GM12873 (cell line): ENCODE data around the gene TMEM109.

Experiments
- CTCF ChIP-seq: IDR thresholded peaks from 2 replicates; pipeline ENCODE4 v1.5.1; 2012; ENCODE audit warnings: low read depth, mild to moderate bottlenecking, moderate library complexity, low read length, control low read depth; ENCODE audit not compliant: insufficient read depth; ENCODE audit errors: missing control alignments

The TMEM109 gene

DNA sequence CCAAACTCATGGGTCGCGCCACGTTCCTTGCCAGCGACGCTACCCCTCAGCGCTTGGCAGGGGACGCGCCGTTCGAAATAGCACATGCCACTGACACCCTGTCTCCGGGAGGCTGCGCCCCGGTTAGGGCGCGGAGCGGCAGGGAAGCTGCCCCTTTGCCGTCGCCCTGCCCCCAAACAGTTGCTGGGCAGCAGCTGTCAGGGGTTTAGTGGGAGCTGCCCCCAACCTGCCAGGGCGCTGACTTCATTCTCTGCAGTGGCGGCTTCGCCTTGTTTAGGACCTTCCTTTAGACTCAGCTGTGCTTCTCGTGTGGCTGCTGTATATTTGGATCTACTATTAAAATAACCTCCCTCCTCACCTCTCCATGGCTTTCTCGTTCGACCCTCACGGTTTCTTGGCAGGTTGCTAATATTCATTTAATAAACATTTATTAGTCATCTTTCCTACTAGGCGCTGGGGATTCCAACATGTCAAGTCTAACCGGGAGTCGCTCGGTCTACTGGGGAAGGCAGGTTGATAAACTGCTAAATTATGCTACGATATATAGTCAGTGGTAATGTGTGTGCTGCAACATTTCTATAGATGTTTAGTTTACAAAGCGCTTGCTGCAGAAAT, 782 bp downstream of the TMEM109 start:
- no peak for TF ChIP-seq CTCF

DNA sequence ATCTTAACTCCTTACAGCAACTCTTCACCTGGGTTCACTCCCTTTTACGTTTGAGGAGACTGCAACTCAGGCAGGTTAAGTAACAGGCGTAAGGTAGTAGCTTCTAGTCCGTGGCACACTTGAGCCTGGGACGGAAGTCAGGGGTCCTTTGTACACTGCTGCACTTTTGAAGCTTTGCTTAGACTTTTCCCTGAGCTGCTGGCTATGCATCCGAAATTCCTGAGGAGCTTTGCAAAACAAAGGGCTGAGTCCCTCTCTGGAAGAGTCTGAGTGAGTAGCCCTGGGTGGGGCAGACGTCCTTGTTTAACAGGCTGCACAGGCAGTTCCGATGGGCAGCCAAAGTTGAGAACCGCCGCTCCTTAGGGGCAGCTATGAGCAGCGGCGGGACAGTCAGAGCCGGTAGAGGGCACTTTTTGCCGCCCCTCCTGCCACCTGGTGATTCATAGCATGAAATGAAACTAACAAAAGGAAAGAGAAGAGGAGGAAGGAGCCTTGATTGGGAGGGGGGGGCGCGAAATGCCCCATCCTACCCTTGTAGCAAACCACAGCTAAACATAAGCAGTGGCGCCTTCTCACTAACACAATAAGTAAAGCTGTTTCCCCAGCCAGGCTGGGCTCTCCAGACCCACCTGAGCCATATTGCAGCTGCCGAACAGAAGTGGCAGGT, 1.4 kb downstream of the TMEM109 start:
- peak; percentile 53 for TF ChIP-seq CTCF

GRCh38 chr11:60916669-60917206, 2.8 kb downstream of the TMEM109 start:
- no peak for TF ChIP-seq CTCF

DNA sequence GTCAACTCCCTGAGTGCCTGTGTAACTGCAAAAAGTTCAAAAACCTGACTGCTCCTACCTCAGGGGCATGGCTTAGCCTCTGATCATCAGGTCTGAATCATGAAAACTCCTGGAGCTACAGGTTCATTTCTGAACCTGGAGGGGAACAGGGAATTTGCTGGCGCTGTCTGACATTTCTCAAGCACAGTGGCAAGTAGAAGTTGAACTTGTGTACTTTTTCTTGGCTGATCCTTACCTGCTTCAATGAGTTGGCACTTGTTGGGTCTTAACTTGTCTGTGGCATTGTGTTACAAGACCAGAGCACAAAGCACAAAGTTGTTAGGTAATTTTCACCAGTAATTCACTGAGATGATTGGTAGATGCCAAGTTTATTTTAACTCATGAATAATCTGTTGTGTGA, 3.3 kb downstream of the TMEM109 start:
- no peak for TF ChIP-seq CTCF

DNA sequence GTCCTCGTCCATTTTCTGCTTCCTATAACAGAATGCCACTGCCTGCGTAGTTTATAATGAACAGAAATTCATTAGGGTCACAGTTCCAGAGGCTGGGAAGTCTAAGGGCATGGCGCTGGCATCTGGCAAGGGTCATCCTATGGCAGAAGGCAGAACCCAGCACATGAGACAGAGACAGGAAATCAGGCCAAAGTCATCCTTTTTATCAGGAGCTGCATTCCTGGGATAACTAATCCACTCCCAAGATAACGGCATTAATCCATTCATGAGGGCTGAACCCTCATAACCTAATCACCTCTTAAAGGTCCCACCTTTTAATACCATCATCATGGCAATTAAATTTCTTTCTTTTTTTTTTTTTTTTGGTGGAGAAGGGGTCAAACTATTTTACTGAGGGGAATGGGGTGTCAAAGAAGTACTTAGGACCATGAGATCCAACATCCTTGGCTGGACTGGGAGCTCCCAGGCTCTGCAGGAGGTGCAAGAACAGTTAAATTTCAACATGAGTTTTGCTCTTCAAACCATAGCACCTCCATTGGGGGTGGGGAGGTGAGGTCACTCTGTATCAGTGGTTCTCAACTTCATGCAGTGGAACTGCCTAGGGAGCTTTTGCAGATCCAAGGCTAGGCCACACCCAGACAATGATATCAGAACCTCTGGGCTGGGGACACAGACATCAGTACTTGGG, 4.4 kb downstream of the TMEM109 start:
- TF ChIP-seq CTCF = no peak

DNA sequence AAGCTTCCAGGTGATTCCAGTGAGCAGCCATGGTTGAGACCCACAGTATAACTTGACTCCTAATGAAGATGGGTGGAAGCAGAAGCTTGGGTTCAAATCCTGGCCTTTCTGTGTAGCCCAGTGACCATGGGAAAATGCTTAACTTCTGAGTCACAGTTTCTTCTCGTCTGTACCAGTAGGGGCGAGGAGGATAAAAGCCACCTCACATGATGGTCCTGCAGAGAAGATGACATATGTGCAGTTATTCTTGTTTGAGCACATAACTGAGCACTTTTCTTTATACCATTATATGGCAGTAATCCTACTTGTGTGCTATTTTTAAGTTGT, 4.9 kb downstream of the TMEM109 start:
- TF ChIP-seq CTCF = no peak

DNA sequence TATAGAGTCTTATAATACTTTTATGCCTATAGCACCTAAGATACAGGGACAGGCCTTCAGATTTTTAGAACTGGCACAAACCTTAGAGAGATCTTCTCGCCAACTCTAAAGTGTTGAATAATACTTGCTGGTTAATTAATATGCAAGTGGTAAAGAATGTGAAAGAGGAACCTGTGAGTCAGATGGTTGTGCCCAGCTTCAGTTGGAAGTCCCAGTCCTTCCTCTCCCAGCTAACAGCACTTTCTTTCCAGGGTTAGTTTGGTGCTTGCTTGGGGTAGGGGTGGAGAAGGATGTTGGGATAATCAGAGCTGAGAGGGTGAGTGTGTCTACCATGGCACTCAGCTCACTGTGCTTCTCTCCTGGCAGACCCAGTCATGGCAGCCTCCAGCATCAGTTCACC, 5.4 kb downstream of the TMEM109 start:
- no peak for TF ChIP-seq CTCF
